CD4-positive, alpha-beta T cell treated with Interleukin-6 for 4 hours (primary cell): Measurements from ENCODE around the gene VCAN.

Source experiments
- DNase-seq: peaks from one replicate; pipeline ENCODE4 v3.0.0-alpha.2; 2020; ENCODE audit warnings: mixed read lengths

The VCAN gene

DNA sequence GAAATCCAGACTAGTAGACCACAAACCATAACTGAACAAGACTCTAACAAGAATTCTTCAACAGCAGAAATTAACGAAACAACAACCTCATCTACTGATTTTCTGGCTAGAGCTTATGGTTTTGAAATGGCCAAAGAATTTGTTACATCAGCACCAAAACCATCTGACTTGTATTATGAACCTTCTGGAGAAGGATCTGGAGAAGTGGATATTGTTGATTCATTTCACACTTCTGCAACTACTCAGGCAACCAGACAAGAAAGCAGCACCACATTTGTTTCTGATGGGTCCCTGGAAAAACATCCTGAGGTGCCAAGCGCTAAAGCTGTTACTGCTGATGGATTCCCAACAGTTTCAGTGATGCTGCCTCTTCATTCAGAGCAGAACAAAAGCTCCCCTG is 68.6 kb downstream of the VCAN start:
- DNase-seq, result no peak

DNA sequence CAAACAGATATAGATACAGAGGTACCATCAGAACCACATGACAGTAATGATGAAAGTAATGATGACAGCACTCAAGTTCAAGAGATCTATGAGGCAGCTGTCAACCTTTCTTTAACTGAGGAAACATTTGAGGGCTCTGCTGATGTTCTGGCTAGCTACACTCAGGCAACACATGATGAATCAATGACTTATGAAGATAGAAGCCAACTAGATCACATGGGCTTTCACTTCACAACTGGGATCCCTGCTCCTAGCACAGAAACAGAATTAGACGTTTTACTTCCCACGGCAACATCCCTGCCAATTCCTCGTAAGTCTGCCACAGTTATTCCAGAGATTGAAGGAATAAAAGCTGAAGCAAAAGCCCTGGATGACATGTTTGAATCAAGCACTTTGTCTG is 69.2 kb downstream of the VCAN start:
- no peak for DNase-seq

DNA sequence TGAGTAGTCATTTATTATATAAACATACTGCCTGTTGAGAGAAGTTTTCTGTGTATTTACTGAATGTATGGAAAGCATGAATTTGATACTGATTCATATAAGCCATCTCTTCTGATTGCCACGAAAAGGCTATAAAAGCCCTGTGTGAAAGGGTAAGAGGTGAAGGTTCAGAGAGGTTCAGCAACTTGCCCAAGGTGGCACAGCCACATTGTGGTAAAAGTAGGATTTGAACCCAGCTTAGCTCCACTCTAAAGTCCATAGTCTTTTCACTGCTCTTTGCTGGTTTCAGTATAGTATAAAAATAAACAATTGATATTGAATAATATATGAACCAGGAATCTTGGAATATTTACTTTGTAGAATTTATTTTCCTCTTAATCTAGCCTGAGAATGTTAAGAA is 71.3 kb downstream of the VCAN start:
- no peak for DNase-seq

DNA sequence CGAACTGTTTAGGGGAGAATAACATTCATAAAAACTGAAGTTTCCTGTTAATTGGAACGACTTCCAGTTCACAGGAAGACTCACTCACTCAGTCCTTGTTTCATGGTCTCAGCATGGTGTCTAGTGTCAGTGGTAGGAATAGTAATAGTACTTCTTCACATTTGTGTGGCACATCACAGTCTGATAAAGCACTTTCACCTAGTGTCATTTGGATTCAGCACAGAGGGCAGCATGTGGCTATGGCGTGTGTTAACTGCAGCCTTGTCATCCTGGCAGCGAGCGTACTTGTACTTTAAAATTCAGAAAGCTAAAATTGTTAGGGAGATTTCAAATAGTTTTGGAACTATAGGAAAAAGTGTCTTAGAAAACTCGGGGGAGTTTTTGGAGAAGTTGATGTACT is 72.4 kb downstream of the VCAN start:
- no peak for DNase-seq

DNA sequence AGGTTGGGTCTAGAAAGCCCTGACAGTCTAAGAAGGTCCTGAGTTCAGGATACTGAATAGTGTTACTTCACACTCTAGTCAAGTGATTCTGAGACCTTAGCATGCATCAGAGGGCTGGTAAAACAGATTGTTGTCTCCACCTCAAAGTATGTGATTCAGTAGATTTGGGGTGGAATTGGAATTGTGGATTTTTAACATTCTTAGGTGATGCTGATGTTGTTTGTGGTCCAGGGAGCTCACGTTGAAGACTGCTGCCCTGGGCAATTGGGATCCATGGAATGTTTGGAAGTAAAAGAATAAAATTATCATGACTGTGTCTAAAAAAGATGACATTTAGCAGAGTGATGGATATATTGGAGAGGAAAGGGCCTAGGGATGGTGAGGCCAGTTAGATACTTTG is 75.6 kb downstream of the VCAN start:
- no peak for DNase-seq

DNA sequence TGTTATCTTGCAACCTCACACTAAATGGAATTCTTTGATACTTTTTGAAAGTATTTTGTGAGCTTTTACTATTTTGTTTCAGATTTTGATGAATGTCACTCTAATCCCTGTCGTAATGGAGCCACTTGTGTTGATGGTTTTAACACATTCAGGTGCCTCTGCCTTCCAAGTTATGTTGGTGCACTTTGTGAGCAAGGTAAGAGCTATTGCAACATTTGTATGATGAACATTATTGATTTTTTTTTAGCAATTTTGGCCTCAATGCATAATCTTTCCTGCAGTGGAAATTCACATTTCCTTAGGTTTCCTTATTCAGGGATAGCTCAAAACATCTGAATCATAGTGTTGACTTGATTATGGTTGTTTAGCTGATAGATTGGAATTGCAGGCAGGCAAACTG is 76.3 kb downstream of the VCAN start:
- no peak for DNase-seq

DNA sequence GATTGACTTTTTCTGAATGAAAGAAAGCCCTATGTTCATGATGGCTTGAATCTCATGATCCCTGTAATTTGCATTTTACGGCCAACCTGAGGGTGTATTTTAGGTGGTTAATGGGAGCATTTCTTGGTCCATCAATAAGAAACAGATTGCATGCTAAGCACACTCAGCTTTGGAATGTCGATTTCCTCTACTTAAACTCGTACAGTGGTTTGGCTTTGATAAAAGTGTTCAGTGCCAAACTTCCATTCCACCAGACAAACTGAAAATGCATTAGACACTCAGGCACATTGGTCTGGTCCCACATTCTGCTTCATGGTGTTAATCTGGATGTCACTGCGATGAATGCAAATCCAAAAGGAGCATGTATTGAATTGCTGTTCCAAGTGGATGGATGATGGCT is 77.0 kb downstream of the VCAN start:
- no peak for DNase-seq

DNA sequence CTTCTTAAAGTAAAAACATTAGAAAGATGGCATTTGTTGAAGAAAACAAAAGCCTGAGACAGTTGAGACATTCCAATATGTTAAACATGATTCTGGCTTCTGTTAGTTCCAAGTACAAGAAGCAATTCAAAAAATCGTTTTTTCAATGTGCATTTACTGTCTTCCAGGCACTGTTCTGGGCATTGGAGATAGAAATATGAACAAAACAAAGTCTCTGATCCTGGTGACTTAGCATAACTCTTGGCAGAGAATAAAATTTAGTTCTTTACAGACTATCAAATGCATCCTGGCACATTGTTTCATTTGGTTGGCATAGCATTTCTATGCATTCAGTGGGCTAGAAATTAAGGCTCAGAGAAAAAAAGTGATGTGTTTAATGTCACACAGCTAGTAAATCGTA is 77.5 kb downstream of the VCAN start:
- DNase-seq, result no peak

DNA sequence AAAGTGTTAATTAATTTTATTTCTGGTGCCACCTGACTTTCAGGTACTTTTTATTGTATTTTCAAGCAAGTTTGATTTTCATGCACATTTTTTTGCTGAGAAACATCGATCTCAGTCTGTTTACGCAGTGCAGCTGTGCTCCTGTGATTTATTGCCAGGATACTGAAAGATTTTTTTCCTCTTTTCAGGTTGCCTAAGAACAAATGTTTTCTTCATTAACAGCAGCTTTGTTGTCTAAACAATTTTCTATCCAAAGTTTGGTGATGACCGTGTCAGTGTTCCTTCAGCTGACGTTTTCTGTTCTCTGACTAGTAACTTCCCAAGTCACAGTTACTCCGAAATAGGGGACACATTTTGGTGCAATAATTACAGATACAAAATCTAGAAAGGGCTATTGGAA is 78.1 kb downstream of the VCAN start:
- no peak for DNase-seq

DNA sequence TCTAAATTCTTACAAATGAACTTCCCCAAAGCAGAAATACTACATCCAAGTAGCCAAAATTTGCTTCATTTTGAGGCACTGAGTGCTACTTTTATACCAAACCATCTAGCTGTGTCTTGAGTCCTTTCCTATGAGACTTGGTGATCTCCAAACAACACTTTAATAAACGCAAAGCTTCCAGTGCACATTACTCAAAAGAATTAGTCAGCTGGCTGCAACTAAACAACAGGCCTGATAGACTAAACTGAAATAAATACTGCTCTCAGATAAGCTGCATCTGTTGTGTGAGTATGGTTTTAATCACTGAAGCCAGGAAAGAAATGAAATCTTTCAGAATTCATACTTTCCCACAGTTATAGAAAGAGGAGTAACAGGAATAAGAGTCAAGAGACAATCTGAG is 80.3 kb downstream of the VCAN start:
- no peak for DNase-seq

DNA sequence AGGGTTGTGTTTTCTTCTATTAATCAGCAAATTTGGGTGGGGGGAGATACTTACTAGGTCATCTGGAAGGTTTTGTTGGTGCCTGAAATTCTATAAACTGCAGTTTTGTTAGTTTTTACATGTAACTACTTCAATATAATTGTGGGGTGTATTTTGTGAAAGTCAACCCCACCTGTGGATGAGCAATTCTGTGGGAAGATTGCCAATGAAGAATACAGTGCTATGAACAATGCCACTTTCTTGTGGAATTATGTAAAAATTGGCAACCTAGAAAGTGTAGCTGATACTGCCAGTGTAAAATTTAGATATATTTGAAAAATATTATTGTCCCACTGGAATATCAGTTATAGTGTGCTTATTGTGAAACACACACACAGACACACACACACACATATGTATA is 80.7 kb downstream of the VCAN start:
- DNase-seq, result no peak

DNA sequence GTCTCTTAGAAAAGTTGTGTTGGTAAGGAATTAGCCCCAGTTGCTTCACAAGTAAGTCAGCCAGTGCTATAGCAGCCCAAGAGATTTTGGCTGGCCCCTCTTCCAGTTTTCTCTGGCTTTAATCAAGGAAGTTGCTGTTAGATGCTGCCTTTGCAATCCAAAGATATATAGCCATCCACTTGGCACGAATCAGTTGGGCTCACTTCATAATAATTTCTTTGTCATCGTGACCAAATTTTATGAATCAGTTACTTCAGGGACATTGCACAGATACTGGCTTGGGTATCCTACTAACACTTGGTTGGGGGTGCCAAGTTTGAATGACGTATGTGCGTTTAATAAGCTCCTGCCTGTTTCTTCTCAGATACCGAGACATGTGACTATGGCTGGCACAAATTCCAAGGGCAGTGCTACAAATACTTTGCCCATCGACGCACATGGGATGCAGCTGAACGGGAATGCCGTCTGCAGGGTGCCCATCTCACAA is 81.5 kb downstream of the VCAN start:
- DNase-seq, result no peak

DNA sequence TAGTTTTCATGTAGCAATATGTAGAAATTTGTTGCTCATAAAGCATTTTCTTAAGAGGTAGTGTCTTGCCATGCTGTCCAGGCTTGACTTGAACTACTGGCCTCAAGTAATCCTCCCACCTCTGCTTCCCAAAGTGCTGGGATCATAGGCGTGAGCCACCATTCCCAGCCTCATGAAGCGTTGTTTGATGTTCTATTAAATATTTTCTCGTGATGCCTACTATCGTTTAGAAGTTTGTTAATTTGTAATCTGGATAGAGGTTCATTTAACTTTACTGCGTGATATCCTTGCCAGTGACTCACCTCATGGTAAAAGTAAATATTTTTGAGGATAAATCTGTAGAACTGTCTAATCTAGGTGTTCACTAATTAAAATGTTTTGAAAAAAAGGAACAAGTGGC is 82.6 kb downstream of the VCAN start:
- no peak for DNase-seq

DNA sequence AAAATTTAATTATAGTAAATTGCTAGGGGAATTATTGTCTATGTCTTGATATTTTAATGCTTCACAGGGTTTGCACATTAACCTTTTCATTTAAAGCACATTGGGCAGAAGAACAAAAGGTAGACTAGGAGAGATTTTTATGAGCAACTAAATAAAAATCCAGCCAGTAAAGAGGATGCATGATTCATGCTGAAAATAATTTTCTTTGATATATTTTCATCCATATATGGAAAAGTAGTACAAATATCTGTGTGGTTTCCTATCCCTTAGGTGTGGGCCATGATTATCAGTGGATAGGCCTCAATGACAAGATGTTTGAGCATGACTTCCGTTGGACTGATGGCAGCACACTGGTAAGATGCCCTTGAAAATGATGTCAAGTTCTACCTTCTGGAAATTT is 83.1 kb downstream of the VCAN start:
- no peak for DNase-seq

DNA sequence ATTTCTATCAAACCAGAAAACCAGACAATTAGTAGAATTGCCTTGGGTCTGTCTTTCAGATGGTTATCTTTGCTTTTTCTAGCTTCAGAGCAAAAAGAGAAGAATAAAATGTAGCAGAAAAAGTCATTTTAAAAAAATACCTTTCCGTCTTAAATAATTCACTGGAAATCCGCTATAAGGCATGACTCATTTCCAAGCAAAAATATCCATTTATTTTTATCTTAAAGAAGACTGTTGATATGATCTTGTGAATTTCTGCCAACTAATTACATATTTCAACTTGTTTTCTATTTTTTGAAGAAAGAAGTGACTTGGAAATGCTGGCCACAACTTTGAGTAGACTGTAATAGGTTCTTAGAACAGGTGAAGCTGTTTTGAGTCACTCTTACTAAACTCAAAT is 83.7 kb downstream of the VCAN start:
- no peak for DNase-seq

DNA sequence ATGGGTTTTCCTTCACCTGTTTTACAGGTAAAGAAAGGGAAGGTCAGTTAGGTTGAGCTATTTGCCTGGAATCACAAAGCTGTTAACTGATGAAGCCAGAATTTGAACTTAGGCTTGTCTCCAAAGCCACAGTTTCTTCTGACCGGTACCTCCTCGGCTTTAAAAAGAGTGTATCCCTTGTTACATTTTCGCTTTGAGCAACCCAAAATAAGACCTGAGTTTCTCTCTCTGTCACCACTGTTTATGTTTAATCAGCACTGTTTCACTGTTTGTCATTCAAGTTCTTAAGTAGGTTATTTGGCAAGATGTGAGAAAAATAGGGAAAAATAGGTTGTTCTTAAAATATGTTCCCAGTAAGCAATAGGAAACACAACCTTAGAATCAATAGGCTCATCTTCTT is 84.6 kb downstream of the VCAN start:
- DNase-seq, result no peak

DNA sequence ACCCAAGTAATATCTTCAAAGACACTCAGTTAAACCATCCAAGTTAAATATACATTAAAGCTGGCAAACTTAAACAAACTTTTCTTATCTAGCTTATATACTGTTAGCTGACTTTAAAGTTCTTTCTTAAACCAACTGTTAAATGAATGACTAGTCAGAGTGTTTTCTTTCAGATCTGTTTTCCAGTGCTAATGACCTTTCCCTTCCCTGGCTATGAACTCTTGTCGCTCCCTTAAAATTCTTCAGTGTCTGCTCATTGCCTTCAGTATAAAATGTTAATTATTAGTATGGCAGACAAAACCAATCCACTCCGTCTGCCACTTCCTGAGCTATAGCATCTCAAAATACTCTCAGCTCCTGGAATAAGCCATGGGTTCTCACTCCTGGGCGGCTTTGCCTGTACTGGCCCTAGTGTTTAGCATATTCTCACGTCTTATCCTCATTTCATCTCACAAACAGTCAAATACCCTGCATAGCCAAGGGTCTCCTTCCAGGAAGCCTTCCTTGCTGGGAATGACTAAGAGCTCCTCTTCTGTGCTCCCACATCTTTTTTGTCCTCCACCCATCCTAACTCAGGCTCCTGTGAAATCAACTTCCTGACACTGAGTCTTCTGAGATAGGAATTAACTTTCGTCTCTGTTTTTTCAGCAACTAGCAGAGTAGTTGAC is 87.7 kb downstream of the VCAN start:
- DNase-seq, result no peak

DNA sequence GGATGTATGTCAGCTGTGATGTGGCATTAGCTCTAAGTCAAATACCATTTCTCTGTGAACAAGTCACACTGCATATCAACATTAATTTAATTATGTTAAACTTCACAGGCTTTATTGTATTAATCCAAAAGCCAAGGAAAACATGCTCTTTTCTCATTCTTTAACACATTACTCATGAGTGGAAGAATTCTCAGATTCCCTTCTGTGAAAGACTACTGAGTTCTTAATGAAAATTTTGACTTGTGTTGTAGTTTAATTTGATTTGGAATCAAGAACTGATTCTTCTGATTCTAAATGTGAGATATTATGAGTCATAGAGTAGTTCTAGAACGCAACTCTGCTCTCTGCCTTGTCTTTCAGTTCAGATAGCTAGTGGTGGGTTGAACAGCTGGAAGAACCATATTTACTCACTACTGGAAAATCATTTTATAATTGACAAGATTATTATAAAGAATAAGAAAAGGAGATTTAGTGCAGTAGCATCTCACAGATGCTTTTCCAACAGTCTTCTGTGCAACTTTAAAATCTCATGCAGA is 90.6 kb downstream of the VCAN start:
- no peak for DNase-seq

DNA sequence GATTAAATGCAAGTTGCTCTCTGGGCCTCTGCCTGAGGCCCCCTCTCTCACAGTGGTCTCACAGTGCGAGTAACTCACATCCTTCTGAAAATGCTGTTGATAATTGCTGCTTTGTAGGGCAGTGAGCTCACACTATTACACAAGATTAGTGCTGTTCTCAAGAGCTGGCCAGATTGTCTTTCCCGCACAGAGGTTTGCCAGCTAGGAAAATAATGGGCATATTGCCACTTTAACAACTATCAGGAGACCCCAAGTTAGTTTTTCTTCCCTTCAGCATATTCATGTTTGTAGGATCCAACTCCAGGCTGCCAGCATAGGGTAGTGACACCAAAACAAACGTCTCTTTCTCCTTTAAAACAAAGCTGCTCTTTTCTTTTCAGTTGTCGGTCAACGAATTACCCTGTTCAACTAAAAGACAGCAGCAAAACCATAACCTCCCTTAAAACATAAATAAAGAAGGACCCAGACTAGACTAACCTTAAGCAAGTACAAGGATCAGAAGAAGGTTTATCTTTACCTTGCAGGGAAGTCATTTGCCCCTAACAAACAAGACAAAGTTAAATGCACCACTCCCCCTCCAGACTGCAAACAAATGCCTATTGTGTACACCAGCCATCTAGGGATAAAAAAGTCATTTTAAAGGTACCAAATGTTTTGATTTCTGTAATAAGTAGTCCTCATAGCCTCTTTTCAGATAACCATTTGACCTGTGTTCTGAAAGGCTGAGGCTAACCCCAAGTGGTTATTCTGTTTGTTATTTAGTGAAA is 91.4 kb downstream of the VCAN start:
- no peak for DNase-seq

DNA sequence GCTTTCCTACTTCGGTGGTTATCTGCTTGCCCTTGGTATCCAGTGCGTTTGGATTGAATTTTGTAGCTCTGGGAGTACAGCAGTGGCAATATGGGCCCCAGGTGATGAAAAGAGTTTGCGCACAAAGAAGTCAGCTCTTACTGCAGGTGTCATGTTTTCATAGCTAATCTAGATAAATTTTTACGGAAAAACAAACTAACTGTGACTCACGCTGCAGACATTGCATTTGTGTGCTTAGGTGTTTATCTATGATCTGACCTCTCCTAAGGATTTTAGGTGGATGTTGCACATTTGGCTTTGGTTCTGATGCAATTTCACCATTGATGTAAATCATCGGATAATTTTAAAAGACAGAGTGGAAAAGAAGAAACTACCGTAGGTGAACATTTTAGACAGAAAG is 92.1 kb downstream of the VCAN start:
- DNase-seq, result no peak

DNA sequence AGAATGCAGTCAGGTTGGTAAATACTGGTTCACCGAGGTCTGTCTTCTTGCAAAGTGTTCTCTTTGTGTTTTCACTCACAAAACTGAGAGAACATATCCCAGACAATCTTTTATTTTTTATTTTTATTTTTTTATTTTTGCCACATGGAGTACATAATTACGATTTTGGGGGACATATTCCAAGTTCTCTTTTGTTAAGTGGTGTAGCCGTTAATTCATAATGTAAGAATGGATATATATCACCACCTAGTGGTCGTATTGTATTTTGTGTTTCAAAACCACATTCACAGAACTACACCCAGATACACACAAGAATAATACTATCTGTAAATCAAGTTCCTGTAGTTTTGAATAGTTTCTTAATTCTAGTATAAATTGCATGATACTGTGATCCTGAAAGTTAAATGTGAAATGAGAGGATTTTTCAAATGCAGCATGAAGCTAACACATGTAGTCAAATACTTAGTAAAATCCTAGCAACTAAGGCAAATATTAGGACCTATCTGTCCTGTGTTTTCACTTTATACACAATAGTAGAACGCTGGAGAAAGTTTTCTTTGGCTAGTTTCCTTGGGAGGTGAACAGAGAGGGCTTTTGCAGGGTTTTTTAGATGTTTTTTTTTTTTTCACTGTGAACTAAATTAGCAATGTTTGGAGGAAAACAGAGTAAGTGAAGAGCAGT is 92.7 kb downstream of the VCAN start:
- DNase-seq, result no peak

DNA sequence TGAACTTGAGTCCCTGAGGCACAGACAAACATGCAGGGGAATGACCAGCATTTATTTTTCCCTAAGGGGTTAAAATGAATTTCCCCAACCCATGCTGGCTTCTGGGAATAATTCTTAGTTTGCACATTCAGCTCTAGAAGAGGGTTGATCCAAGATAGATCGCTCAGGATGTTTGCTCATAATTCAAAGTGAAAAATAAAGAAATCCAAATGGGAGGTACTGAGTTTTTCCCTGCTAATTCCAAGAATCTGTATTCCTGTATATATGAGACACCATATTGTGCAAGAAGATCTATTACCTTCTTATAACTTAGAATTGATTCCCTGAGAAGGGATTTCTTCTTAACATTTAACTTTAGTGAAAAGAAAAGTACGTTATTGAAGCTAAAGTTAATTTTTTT is 96.2 kb downstream of the VCAN start:
- DNase-seq, result no peak

DNA sequence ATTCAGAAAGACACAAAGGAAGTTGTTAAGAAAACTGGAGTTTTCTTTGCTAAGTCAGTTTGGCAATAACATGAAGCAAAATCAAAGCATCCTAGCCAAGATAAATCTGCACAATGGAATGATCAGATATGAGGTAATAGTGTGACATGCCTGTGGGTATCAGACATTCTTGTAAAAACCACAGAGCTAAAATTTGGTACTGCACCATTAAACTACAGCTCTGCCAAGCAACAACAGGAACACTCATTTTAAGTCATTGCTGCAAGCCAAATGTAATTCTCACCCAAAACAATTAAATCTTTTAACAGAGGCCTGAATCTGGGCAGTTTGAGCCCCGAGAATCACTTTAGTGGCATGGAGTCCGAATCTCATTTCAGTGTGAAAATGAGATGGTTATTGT is 96.6 kb downstream of the VCAN start:
- no peak for DNase-seq

DNA sequence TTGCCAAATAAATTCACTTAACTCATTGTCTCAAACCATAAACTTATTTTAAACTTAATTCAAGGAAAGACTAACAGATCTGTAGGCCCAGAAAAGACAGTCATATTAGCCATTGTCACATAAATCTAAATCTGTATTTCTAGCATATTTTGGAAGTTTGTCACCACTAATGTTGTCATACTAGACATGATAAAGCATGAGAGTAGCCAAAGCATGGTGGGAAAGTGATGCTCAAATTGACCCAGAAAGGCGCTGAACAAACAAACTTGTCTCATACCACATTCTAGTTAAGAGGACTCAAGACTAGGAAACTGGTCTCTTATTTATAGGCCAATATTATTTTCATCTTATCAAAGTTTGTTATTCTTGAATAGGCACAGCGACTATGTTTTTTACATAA is 99.4 kb downstream of the VCAN start:
- no peak for DNase-seq
